GM12865 (cell line): Measurements from ENCODE around the gene ADAM29.
A peak's percentile ranks its signal among the peaks of the same experiment; 100 is the strongest.

Experiments used
- DNase-seq: peaks from one replicate; pipeline ENCODE4 v3.0.0; 2010; ENCODE audit warnings: low read depth
- H3K4me3 ChIP-seq: 2 replicates; pipeline ENCODE4 v1.5.1; 2011; ENCODE audit warnings: mild to moderate bottlenecking, low read depth, low read length, control low read depth
- CTCF ChIP-seq: IDR thresholded peaks from 2 replicates; pipeline ENCODE4 v1.5.1; 2011; ENCODE audit warnings: low read length, control low read depth, low read depth, inconsistent platforms; ENCODE audit not compliant: insufficient read depth; ENCODE audit errors: missing control alignments

Gene ADAM29

GRCh38 chr4:174926958-174927357 lies 8.8 kb downstream of the ADAM29 start:
- no peak for TF ChIP-seq CTCF
- H3K4me3 ChIP-seq = no peak overlapping the region

GRCh38 chr4:174928174-174928573 lies 10.0 kb downstream of the ADAM29 start:
- no peak for TF ChIP-seq CTCF
- no peak overlapping the region for H3K4me3 ChIP-seq
- DNase-seq = peak; percentile 96

More at GRCh38 chr4:174926958-174927357, 8.8 kb downstream of the ADAM29 start:
- DNase-seq = peak; percentile 32

GRCh38 chr4:174928575-174929253 lies 10.6 kb downstream of the ADAM29 start:
- peak overlapping the region; percentile 35 for H3K4me3 ChIP-seq
- no peak for TF ChIP-seq CTCF
- peak; percentile 82 for DNase-seq

GRCh38 chr4:174929346-174929745 lies 11.2 kb downstream of the ADAM29 start:
- DNase-seq = peak; percentile 77
- TF ChIP-seq CTCF = no peak
- H3K4me3 ChIP-seq = peak overlapping the region; percentile 35

GRCh38 chr4:174930895-174931294 lies 12.7 kb downstream of the ADAM29 start:
- peak; percentile 59 for DNase-seq
- no peak for TF ChIP-seq CTCF
- H3K4me3 ChIP-seq = peak overlapping the region; percentile 33; the same call in 1 of the 2 replicates

GRCh38 chr4:174933083-174933482 lies 14.9 kb downstream of the ADAM29 start:
- H3K4me3 ChIP-seq = no peak overlapping the region
- no peak for DNase-seq
- TF ChIP-seq CTCF = no peak

GRCh38 chr4:174934360-174934759 lies 16.2 kb downstream of the ADAM29 start:
- H3K4me3 ChIP-seq = no peak overlapping the region
- no peak for TF ChIP-seq CTCF
- DNase-seq = peak; percentile 23
